Right cardiac atrium (tissue), 5 donors: ENCODE measurements around the gene SLC38A2. TPM values are rescaled to one million over a fixed set of nuclear protein-coding genes. Genes with fewer than 3 reads are reported as not detected.
A peak's percentile ranks its signal among the peaks of the same experiment; 100 is the strongest.
"Not testable (repeated sequence)": the region's sequence is repeated elsewhere in the genome, so short reads cannot be mapped to it uniquely, and the experiment has no call there.

Experiments
- ATAC-seq, 2 donors: fragments of 200-7000 bp; cut with Tn5 transposase; one replicate each; pipeline versions ENCODE4 v1.8.0 to v1.9.1; 2020; ENCODE audit warnings: moderate library complexity in 2 of 2, mild to moderate bottlenecking in 1 of 2
- DNase-seq, 3 donors: peaks; one replicate each; pipeline ENCODE4 v3.0.0-alpha.2; 2020
- H3K27ac ChIP-seq: one replicate; pipeline ENCODE4 v1.5.1; 2013; ENCODE audit warnings: mild to moderate bottlenecking, low read length, control low read depth, moderate library complexity
- H3K27me3 ChIP-seq: one replicate; pipeline ENCODE4 v1.6.1; 2013; ENCODE audit not compliant: control insufficient read depth, insufficient read depth
- H3K4me1 ChIP-seq: one replicate; pipeline ENCODE4 v1.6.1; 2013; ENCODE audit warnings: low read length; ENCODE audit not compliant: control insufficient read depth, insufficient read depth
- H3K4me3 ChIP-seq: one replicate; pipeline ENCODE4 v1.5.1; 2013; ENCODE audit warnings: low read length, control low read depth
- H3K9me3 ChIP-seq: one replicate; pipeline ENCODE4 v1.6.1; 2013; ENCODE audit warnings: low read length; ENCODE audit not compliant: control insufficient read depth
- WGBS: extraction: QIAGEN DNeasy Blood & Tissue Kit; methylation state at CpG from one replicate; pipeline ENCODE4 v1.1.7; 2013; 5-methylcytosine and 5-hydroxymethylcytosine counted together
- intact Hi-C, 4 donors: fragments of 100-400 bp; cut with DNase I; formaldehyde crosslinking; loops; one replicate each; pipeline versions ENCODE4 v1.11.0 to v1.14.0; 2022 to 2023
- polyA plus RNA-seq: library from polyadenylated mRNA; stranded (reverse); fragments of 200-250 nt; gene quantifications from one replicate; pipeline ENCODE4 v1.2.3, GENCODE V29; 2013
- total RNA-seq, 4 donors: library from RNA; stranded (reverse); fragmentation: NEBNext Ultra II Directional; extraction: Animal tissue kit (Norgen Biotek cat#: 25700); gene quantifications; one replicate each; pipeline ENCODE4 v1.2.1, GENCODE V29; 2021
- donor health status: healthy with polysubstance abuse.
- donor health status: DM: no; HTN: yes; CAD: no.
- donor health status: DM: no; HTN: no; CAD: no.
- donor health status: DM: no; HTN: yes; CAD: no; lungs with severe emphysema.
- donor health status: DM: yes; HTN: yes; CAD: no.

The SLC38A2 gene
- total and polyA plus RNA-seq, 5 donors, result 69.5 to 143 (median 104) TPM

- Histone ChIP-seq H3K9me3 (no peaks in the 10 kb centered on the region), H3K4me1 (peaks cover 5% of the 10 kb centered on the region), H3K27me3 (no peaks in the 10 kb centered on the region), H3K4me3 (no peak overlapping the region), H3K27ac (no peak overlapping the region)
- WGBS, result 51% methylated on average over 2 of the region's 2 CpGs
- intact Hi-C loops, result loop anchor here in 1 of 4 donors (10.0 kb wide), 1 partner anchor 323 kb away; no protein-coding TSS in a partner anchor
- DNase-seq (no peak), ATAC-seq (no peak)
Observed at GRCh38 chr12:46351886-46352650, 20.5 kb downstream of the SLC38A2 start.

DNA sequence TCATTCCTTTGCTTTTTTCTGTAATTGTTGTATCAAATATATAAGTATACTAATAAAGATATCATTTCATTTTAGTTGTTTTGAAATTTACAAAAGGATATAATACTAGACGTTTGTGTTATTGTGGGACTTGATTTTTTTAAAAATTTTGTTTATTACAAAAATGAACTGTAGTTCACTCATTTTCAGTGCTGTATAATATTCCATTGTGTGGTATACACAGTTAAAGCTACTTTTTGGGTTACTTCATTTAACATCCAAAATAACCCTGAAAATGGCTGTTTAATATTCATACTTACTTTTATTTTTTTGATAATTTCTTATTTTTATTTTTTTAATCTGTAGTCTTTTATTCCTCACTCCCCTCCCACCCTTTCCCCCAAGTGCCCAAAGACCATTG is 21.4 kb downstream of the SLC38A2 start:
- H3K9me3 ChIP-seq, result no peaks in the 10 kb centered on the region
- DNase-seq, result no peak
- no peak overlapping the region for H3K27ac ChIP-seq
- intact Hi-C loops, result loop anchor here in 1 of 4 donors (10.0 kb wide), 1 partner anchor 324 kb away; no protein-coding TSS in a partner anchor
- WGBS, result 90% methylated on average over 1 of the region's 1 CpG
- peaks cover 2% of the 10 kb centered on the region for H3K4me1 ChIP-seq
- ATAC-seq, result no peak
- H3K27me3 ChIP-seq, result no peaks in the 10 kb centered on the region
- H3K4me3 ChIP-seq, result no peak overlapping the region

DNA sequence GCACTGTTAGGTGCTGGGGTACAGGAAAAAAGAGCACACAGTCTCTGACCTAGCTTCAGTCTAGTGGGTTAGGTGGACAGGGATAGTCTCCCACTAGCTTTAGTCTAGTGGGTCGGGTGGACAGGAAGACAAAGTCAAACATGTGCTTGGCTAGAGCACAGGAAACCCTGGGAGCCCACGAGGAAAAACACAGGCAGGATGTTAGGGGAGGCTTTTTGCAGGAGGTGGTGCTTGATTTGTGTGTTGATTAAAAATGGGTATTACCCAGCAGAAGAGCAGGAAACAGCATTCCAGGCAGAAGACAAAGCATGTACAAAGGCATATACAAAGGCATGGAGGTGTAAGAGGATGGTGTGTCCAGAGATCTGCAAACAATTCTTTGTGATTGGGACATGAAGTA is 23.3 kb downstream of the SLC38A2 start:
- ATAC-seq (no peak), DNase-seq (no peak)
- Histone ChIP-seq H3K9me3 (no peaks in the 10 kb centered on the region), H3K4me3 (no peak overlapping the region), H3K27ac (no peak overlapping the region), H3K4me1 (peaks cover 2% of the 10 kb centered on the region), H3K27me3 (no peaks in the 10 kb centered on the region)
- intact Hi-C loops, result loop anchor here in 2 of 4 donors (5.0 kb wide), 2 partner anchors 588 to 668 kb away; no protein-coding TSS in a partner anchor
- WGBS, result 39% methylated on average over 2 of the region's 2 CpGs

DNA sequence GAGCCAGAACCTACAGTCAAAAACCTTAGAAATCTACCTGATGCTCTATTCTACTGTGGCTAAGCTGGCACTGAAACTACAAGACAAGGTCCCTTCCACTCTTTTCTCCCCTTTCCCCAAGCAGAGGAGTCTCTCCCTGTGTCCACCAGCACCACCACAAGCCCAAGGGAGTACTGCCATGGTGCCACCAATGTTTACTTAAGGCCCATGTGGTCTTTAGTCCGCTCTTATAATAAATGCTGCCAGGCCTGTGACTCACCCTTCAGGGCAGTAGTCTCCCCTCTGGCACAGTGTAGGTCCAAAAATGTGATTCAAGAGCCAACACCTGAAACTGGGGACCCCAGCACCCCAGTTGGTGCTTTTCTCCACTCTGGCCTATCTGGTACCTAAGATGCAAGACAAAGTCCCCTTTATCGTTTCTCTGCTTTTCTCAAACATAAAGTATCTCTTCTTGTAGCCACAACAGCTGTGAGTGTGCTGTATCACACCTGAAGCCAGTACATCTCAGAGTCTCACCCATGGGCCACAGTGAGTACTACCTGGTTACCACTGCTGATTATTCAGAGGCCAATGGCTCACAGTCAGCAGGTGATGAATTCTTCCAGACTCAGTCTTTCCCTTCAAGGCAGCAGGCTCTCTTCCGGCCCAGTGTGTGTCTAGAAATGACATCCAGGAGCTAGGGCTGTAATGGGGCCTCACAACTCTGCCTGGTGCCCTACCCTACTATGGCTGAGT is 29.3 kb downstream of the SLC38A2 start:
- intact Hi-C loops, result no loop called here
- Histone ChIP-seq H3K4me1 (peaks cover 3% of the 10 kb centered on the region), H3K27me3 (no peaks in the 10 kb centered on the region), H3K9me3 (no peaks in the 10 kb centered on the region), H3K27ac (no peak overlapping the region), H3K4me3 (no peak overlapping the region)
- WGBS, result 90% methylated on average over 3 of the region's 3 CpGs
- ATAC-seq (peak in 1 of 2 donors; percentile 18), DNase-seq (no peak)

DNA sequence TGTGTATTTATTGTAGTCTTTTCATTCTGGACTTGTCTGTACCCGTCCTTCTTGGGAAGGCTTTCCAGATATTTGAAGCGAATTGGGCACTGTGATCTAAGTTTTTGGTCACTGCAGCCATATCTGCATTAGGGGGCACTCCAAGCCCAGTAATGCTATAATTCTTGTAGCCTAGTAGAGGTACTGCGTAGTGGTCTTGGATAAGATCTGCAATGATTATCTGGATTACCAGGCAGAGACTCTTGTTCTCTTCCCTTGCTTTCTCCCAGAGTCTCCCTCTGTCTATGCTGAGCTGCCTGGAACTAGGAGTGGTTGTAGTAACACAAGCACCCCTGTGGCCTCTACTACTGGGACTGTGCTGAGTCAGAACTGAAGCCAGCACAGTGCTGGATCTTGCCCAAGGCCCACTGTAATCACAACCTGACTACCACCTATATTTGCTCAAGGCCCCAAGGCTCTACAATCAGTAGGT is 30.0 kb downstream of the SLC38A2 start:
- no peak overlapping the region for H3K27ac ChIP-seq
- ATAC-seq (peak; percentile 80 to 86), DNase-seq (peak in 1 of 3 donors; percentile 12)
- H3K9me3 ChIP-seq, result no peaks in the 10 kb centered on the region
- H3K4me3 ChIP-seq, result no peak overlapping the region
- no peaks in the 10 kb centered on the region for H3K27me3 ChIP-seq
- WGBS, result 45% methylated on average over 3 of the region's 3 CpGs
- intact Hi-C loops, result no loop called here
- peaks cover 3% of the 10 kb centered on the region for H3K4me1 ChIP-seq

GRCh38 chr12:46339051-46339450 is 33.5 kb downstream of the SLC38A2 start:
- Histone ChIP-seq H3K27me3 (no peaks in the 10 kb centered on the region), H3K9me3 (no peaks in the 10 kb centered on the region), H3K27ac (no peak overlapping the region), H3K4me1 (peaks cover 3% of the 10 kb centered on the region), H3K4me3 (no peak overlapping the region)
- ATAC-seq, result no peak
- no peak for DNase-seq
- intact Hi-C loops, result no loop called here

- no peaks in the 10 kb centered on the region for H3K9me3 ChIP-seq
- H3K4me3 ChIP-seq, result no peak overlapping the region
- no peak for ATAC-seq
- no peaks in the 10 kb centered on the region for H3K27me3 ChIP-seq
- intact Hi-C loops, result no loop called here
- no peak overlapping the region for H3K27ac ChIP-seq
- H3K4me1 ChIP-seq, result no peaks in the 10 kb centered on the region
- no peak for DNase-seq
- 63% methylated on average over 3 of the region's 3 CpGs for WGBS
Observed at GRCh38 chr12:46332260-46332659, 40.3 kb downstream of the SLC38A2 start.

GRCh38 chr12:46325075-46325474 is 47.5 kb downstream of the SLC38A2 start:
- H3K4me1 ChIP-seq, H3K27me3 ChIP-seq, H3K27ac ChIP-seq, H3K4me3 ChIP-seq, H3K9me3 ChIP-seq, ATAC-seq, DNase-seq, intact Hi-C loops: not testable (repeated sequence)
- WGBS, result 93% methylated on average over 5 of the region's 5 CpGs

DNA sequence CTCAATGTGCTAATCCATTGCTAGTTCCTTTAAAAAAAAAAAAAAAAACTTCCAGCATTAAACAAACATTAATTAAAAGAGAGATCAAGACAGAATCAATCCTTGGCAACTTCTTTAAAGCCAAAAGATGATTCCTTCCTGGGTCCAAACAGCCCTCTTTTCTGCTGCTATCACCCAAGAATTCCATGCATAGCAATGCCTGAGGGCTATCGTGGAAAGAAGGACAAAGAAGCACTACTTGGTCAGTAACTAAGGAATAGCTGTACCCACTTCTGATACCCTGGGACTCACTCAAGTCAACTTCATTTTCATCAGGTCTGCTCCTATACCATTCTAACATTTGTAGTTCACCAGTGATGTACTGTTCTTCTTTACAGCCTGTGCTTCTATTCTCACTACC is 51.8 kb downstream of the SLC38A2 start:
- no peak for ATAC-seq

DNA sequence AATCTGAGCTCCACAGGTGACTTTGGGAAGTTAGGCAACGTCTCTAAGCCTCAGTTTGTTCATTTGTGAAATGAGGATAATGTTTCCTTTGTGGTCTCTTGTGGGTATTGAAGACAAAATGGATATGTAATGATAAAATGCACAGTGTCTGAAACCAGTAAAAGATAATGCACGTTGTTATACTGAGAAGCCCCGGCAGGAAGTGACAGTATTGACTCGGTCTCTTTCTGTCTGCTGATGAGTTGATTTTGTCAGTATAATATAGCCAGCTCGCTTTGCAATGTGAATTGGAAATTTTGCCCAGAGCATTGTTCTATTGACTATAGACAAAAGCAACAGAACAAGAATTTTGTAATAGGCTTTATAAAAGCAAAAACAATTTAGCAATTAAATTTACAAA is 54.5 kb downstream of the SLC38A2 start:
- intact Hi-C loops, result no loop called here
- Histone ChIP-seq H3K4me3 (no peak overlapping the region), H3K4me1 (no peaks in the 10 kb centered on the region), H3K27ac (no peak overlapping the region), H3K27me3 (no peaks in the 10 kb centered on the region), H3K9me3 (no peaks in the 10 kb centered on the region)
- DNase-seq, result no peak
- WGBS, result 59% methylated on average over 5 of the region's 5 CpGs
- ATAC-seq, result no peak

More for the DNA sequence above, 51.8 kb downstream of the SLC38A2 start:
- no peaks in the 10 kb centered on the region for H3K27me3 ChIP-seq
- H3K27ac ChIP-seq, result no peak overlapping the region
- DNase-seq, result no peak
- WGBS, result 45% methylated on average over 1 of the region's 1 CpG
- no peaks in the 10 kb centered on the region for H3K9me3 ChIP-seq
- intact Hi-C loops, result no loop called here
- no peaks in the 10 kb centered on the region for H3K4me1 ChIP-seq
- no peak overlapping the region for H3K4me3 ChIP-seq
